B cell (primary cell): ENCODE measurements around the gene ANKRD11.
"Not testable (repeated sequence)": the region's sequence is repeated elsewhere in the genome, so short reads cannot be mapped to it uniquely, and the experiment has no call there.

ENCODE experiments used
- CTCF ChIP-seq: fragments of 200-600 bp; IDR thresholded peaks from one replicate; pipeline ENCODE4 v1.8.0; 2022; ENCODE audit warnings: antibody characterized with exemption, mild to moderate bottlenecking
- EZH2 ChIP-seq: IDR thresholded peaks from 2 replicates; pipeline ENCODE4 v1.6.1; 2012; ENCODE audit warnings: borderline replicate concordance, low read depth, mild to moderate bottlenecking, moderate library complexity, low read length; ENCODE audit not compliant: insufficient read depth, poor library complexity, severe bottlenecking

- peak; percentile 57 for TF ChIP-seq CTCF
- not testable (repeated sequence) for TF ChIP-seq EZH2
Observed at GRCh38 chr16:89333401-89334001, 156.9 kb downstream of the ANKRD11 start.
